HL-60 (cell line): ENCODE measurements around the gene GUCY1A2.

ENCODE experiments used
- POLR2AphosphoS5 ChIP-seq: IDR thresholded peaks from 2 replicates; pipeline ENCODE4 v1.6.1; 2012; ENCODE audit warnings: low read depth
- TF ChIP-seq, protein P1 (sequence below): IDR thresholded peaks from one replicate; pipeline ENCODE4 v1.5.1; 2011; ENCODE audit warnings: low read length, control low read depth, inconsistent platforms; ENCODE audit not compliant: insufficient read depth

GRCh38 chr11:106962995-106963394 lies 55.3 kb downstream of the GUCY1A2 start:
- TF ChIP-seq POLR2AphosphoS5, result no peak
- TF ChIP-seq, protein P1, sequence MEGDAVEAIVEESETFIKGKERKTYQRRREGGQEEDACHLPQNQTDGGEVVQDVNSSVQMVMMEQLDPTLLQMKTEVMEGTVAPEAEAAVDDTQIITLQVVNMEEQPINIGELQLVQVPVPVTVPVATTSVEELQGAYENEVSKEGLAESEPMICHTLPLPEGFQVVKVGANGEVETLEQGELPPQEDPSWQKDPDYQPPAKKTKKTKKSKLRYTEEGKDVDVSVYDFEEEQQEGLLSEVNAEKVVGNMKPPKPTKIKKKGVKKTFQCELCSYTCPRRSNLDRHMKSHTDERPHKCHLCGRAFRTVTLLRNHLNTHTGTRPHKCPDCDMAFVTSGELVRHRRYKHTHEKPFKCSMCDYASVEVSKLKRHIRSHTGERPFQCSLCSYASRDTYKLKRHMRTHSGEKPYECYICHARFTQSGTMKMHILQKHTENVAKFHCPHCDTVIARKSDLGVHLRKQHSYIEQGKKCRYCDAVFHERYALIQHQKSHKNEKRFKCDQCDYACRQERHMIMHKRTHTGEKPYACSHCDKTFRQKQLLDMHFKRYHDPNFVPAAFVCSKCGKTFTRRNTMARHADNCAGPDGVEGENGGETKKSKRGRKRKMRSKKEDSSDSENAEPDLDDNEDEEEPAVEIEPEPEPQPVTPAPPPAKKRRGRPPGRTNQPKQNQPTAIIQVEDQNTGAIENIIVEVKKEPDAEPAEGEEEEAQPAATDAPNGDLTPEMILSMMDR, result no peak
